Measurements from ENCODE around the gene ZNF497.

The ZNF497 gene

DNA sequence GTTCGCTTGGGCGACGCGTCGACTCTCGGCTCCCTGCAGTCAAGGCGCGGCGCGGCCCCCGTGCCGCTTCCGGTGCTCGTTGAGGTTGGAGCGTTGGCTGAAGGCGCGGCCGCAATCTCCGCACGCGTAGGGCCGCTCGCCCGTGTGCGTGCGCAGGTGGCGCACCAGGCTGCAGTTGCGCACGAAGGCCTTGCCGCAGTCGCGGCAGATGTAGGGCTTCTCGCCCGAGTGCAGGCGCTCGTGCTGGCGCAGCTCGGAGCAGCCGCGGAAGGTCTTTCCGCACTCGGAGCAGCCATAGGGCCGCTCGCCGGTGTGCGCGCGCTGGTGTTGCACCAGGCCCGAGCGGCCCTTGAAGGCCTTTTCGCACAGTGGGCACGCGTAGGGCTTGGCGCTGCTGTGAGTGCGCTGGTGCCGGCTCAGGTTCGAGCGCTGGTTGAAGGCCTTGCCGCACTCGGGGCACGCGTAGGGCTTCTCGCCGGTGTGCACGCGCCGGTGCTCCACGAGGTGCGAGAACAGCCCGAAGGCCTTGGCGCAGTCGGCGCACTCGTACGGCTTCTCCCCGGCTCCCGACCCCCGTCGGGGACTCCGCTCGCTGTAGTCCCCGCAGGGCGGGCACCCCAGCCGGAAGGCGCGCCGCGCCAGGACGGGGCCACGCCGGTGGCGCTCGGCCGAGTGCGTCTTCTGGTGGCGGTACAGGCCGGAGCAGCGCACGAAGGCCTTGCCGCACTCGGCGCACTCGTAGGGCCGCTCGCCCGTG is 5.3 kb upstream of the ZNF497 start:
- DNase-seq (ENCODE audit: low read depth, low spot score): no peak

GRCh38 chr19:58366585-58367430 is 4.3 kb upstream of the ZNF497 start:
- DNase-seq (ENCODE audit: low read depth, low spot score): no peak

DNA sequence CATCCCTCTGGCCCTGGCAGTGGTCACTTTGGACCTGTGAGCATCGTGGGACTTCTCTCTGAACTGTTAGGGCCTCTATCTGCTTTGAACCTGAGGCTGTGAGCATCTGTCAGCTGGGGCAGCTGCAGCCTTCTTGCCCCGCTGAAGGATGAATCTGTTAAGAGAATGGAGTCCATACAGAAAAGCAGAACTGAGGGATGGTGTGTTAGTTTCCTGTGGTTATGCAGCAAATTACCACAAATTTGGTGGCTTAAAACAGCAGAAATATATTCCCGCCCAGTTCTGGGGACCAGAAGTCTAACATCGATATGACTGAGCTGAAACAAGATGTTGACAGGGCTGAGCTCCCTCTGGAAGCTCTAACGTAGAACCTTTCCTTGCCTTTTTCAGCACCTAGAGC is 1.6 kb upstream of the ZNF497 start:
- no peak for DNase-seq (ENCODE audit: low read depth, low spot score)

DNA sequence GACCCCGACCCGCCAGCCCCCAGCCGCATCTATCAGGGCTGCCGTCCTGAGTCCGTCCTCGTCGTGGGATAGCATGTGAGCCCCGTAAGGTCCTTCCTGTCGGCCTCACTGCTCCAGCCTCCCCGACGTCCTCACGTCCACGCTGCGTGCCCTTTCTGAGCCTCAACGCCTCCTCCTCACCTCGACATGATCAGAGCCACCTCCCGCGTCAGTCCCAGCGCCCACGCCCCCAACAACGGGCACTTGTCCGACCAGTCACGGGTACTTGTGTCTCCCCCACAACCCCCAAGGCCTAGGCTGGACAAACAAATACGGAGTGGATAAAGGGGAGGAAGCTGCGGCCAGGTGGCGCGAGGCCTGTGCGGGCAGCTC is 665 bp downstream of the ZNF497 start:
- DNase-seq (ENCODE audit: low read depth, low spot score): no peak

GRCh38 chr19:58357481-58358145 is 4.9 kb downstream of the ZNF497 start:
- no peak for DNase-seq (ENCODE audit: low read depth, low spot score)

GRCh38 chr19:58356766-58357480 is 5.6 kb downstream of the ZNF497 start:
- no peak for DNase-seq (ENCODE audit: low read depth, low spot score)

- no peak for DNase-seq (ENCODE audit: low read depth, low spot score)
Observed at GRCh38 chr19:58355908-58356765, 6.4 kb downstream of the ZNF497 start.

GRCh38 chr19:58355215-58355796 is 7.2 kb downstream of the ZNF497 start:
- DNase-seq (ENCODE audit: low read depth, low spot score): no peak

- DNase-seq (ENCODE audit: low read depth, low spot score): no peak
Observed at GRCh38 chr19:58354478-58355030, 8.0 kb downstream of the ZNF497 start.

DNA sequence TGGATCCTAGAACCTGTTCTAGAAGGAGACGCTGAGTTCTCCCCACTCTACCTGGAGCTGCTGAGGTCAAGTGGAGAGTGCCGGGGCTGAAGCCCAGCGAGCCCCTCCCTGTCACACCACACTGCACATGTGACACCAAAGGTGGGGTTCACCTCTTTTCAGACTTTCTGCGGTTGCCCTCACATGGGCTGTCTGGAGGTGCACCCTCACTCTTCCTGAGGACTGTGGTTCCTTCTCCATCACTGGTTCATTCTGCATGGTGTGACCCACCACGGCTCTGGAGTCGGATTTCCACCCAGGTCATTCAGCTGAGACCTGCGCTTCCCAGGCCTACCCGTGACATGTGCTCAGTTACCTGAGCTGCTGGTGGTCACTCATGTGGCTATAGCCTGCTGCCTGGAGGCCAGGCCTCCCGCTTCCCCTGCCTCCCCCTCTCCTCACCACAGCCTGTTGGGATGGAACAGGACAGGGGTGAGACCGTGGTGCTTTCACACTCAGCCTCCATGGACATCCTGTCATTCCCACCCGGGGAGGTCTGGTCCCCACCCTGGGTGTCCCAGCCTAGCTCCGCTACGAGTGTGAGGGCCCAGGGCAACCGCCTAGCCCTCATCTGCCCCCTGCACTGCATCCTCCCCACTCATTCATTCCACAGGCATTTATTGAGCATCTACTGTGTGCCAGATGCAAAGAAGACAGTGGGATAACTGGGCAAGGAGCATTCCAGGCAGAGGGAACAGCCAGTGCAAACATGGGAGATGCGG is 8.7 kb downstream of the ZNF497 start:
- no peak for DNase-seq (ENCODE audit: low read depth, low spot score)

DNA sequence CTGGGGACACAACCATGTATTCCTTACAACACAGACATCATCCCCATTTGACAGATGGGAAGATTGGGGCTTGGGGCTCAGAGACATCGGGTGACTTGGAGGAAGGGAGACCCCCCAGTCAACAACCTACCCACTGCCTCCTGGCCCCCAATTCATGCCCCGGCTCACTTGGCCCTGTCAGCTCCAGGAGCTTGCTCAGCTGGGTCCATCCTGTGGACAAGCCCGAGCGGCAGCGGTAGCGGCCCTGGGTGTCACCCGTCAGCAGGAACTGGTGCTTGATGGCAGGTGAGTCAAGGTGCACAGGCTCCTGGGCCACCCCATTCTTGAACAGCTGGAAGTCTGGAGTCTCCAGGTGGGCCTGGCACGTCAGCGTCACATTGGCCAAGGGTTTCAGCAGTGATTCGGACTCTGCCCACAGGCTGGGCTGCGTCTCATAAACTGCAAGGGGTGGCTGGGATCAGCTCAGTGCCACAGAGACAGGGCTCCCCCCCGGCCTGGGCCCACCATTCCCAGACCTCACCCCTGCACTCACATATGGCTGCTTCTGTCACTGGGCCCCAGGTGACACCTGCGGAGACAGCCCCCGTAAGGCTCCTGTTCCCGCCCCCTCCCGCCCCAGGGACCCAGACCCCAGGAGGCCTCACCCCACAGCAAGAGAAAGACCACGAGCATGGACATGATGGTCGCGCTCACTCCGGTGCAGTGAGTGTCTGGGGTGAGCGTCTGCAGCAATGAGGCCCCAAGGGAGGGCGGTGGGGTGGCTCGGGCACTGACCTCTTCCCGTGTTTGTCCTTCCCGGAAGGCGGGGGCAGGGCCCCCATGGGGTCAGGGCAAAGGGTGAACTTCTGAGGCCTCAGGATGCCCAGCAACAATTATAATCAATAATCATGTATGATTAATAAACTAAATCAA is 9.5 kb downstream of the ZNF497 start, which contains the start of gene A1BG:
TSS of gene A1BG (minus strand) at position 733 of the 912 bp plus-strand sequence. CDS start at position 678, 55 bp downstream.
- DNase-seq (ENCODE audit: low read depth, low spot score): no peak

GRCh38 chr19:58351990-58352755 is 10.4 kb downstream of the ZNF497 start:
- no peak for DNase-seq (ENCODE audit: low read depth, low spot score)

DNA sequence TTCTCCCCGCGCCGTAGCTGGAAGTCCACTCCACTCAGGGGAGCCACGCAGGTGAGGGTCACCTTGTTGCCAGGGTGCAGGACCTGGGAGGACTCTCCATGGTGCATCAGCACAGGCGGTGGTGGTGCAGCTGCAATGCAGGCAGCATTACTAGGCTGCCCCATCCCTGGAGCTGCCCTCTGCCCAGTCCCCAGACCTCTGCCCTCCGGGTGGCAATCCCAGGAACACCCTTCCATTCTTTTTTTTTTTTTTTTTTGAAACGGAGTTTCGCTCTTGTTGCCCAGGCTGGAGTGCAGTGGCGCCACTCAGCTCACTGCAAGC is 11.0 kb downstream of the ZNF497 start:
- no peak for DNase-seq (ENCODE audit: low read depth, low spot score)

GRCh38 chr19:58350871-58351557 is 11.5 kb downstream of the ZNF497 start:
- DNase-seq (ENCODE audit: low read depth, low spot score): no peak

DNA sequence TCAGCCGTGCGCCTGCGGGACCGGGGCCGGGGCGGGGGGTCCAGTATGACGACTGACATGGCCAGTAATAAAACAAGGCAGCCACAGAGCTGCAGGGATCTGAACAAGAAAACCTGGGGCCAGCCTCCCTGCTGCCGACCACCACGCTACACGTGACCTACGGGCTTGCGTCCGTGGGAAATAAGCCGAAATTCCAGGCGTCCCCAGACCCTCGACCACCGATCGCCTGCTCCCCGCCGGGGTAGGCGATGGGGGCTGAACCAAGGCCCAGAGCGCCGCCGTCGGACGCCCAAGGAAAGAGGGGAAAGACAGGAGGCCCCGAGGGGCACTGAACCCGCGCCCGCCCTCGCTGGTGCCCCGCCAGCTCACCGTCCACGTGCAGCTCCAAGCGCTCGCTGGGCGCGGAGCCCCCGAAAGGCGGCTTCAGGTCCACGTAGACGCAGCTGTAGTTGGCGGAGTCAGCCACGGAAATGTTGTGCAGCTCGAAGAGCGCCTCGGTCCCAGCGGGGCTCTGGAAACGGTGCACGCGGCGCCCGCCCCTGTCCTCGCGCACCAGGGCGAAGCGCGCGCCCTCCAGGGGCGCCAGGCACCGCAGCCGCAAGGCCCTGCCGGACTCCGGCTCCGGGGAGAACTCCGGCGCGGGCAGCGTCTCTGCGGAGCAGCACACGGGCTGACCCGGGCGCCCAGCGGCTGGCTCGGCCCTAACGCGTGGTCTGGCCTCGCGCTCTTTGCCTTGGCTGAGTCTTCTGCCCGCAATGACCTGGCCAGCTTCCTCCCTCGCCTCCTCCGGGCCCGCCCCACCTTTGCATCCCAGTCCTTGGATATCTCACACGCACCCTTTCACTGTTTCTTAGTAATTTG is 12.3 kb downstream of the ZNF497 start:
- DNase-seq (ENCODE audit: low read depth, low spot score): no peak

GRCh38 chr19:58349590-58349989 is 13.0 kb downstream of the ZNF497 start:
- no peak for DNase-seq (ENCODE audit: low read depth, low spot score)

All from activated naive CD8-positive, alpha-beta T cell treated with anti-CD3 and anti-CD28 coated beads, Interleukin-2, amount 50 U/mL, for 16 hours (primary cell).